Fibroblast of peridontal ligament (primary cell): ENCODE data around the gene TIFAB.

Experiments used
- DNase-seq: peaks from one replicate; pipeline ENCODE4 v3.0.0-alpha.2; 2010; ENCODE audit errors: extremely low read depth

TIFAB gene

GRCh38 chr5:135426102-135427082, 25.8 kb downstream of the TIFAB start:
- peak; percentile 67 for DNase-seq

GRCh38 chr5:135425641-135426040, 26.5 kb downstream of the TIFAB start:
- no peak for DNase-seq

DNA sequence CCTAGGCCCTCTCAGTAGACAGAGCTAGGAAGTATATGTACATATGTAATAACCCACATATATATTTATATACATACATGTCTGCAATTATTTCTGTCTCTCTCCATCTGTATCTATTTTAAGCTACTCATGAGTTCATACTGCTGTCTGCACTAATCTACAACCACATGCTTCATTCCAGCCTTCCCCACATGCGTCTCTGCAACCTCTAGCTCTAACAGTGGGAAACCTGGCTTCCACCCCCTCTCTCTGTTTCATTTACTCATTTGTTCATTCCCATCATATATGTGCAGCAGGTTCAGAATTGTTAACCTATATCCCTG, 28.3 kb downstream of the TIFAB start:
- no peak for DNase-seq

GRCh38 chr5:135423146-135423845, 28.9 kb downstream of the TIFAB start:
- DNase-seq, result no peak

- no peak for DNase-seq
These were observed 29.7 kb downstream of the TIFAB start for GRCh38 chr5:135422419-135422818.

- DNase-seq, result no peak
These were observed 35.1 kb downstream of the TIFAB start for GRCh38 chr5:135417083-135417482.

DNA sequence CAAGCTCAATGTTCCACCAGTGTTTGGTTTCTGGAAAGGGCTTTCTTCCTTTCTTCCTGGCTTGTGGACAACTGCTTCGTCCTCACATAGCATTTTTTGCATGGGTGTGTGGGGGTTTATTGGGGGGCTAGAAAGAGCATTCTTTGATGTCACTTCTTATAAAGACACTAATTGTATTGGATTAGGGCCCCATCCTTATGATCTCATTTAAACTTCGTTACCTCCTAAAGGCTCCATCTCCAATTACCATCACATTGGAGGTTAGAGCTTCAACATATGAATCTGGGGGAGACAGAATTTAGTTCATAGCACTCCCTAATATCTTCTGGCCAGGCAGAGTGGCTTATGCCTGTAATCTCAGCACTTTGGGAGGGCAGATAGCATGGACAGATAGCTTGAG, 47.1 kb downstream of the TIFAB start:
- DNase-seq, result no peak

DNA sequence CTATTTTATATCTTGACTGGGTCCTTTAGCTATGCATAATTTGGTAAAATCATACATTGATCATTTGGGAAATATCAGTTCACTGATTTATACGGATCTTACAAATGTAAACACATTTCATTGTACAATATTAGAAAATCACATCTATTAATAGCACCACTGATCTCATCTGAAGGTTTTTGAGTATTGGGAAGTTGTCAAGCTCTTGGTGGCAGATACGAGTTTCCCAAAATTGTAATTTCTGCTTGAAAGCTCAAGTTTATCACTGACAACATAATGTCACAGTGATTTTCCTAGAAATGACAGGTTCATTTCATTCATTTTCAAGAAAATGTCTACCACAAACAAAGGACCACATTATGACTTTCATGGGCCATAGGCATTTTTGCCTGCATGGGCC, 50.1 kb downstream of the TIFAB start:
- DNase-seq, result no peak

DNA sequence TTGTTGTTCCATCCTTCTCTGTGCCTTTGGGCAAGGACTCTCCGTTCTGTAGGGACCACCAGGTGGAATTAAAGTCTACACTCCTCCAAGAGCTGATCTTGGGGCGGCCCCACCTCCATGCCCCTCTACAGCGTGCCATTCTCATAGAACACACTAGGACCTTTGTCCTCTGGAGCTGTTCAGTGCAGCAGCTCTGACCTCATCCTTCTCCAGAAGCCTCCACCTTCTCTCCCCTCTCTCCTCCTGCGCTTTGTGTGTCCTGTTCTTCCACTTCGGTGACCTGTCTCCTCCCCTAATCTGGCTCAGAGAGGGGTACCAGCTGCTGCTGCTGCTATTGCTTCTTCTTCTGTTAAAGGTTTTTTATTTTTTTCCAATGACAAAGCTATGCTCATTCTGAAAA, 51.3 kb downstream of the TIFAB start:
- DNase-seq, result no peak

DNA sequence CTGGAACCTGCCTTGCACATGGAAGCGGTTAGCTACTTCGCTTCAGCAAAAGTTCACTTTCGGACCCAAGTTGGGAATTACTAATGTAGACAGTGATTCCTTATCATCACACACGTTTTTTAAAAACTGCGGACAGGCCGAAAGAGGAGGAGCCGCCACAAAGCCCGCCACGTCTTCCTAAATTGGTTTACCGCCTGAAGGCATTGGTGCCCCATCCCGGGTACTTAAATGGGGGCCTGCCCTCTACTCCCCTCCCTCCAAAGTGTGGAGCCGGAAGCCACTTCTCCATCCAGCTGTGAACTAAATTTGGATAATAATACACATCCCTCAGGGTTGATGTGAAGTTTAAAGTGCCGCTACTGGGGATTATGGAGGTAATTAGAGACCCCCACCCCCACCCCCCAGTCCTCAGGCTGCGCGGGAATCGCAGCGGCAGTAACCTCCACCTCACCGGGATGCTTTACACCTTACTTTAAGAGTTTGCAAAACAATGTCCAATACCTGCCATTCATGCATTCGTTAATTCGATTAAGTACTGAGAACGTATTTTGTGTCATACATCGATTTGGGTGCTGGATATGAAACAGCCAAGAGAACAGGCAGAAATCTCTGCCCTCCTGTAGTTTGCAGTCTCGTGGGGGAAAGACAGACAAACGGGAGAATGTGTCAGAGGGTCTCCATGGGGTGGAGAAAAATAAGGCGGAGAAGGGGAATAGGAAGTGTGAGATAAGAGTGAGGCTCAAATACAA, 52.2 kb downstream of the TIFAB start:
- DNase-seq, result no peak

GRCh38 chr5:135398855-135399793, 53.0 kb downstream of the TIFAB start, which contains the start of gene MACROH2A1:
MACROH2A1 (minus strand) TSS chr5:135399231; CDS start chr5:135389093, 10,138 bp downstream.
- DNase-seq, result peak; percentile 74

- no peak for DNase-seq
These were observed 53.8 kb downstream of the TIFAB start for GRCh38 chr5:135398160-135398854.
